ENCODE results near the gene NOP53.

- TF ChIP-seq POLR2A (IDR thresholded peaks at IDR 0.05; ENCODE audit: low read depth, low read length), result no peak
- TF ChIP-seq CTCF (conservative IDR thresholded peaks at IDR 0.05; ENCODE audit: low read depth, low read length), result no peak
- no peak for TF ChIP-seq RAD21 (IDR thresholded peaks at IDR 0.05; ENCODE audit: low read length)
- no peak for TF ChIP-seq CEBPB (IDR thresholded peaks at IDR 0.05; ENCODE audit: low read depth, low read length)
- no peak for TF ChIP-seq MAFK (IDR thresholded peaks at IDR 0.05; ENCODE audit: low read depth, low read length)
- TF ChIP-seq BHLHE40 (IDR thresholded peaks at IDR 0.05; ENCODE audit: low read depth, low read length), result no peak
- no peak for TF ChIP-seq CHD1 (IDR thresholded peaks at IDR 0.05; ENCODE audit: low read depth, low read length)
- TF ChIP-seq MXI1 (IDR thresholded peaks at IDR 0.05; ENCODE audit: borderline replicate concordance, low read depth, low read length), result no peak
- no peak for TF ChIP-seq SMC3 (IDR thresholded peaks at IDR 0.05; ENCODE audit: low read depth, low read length)
- no peak for TF ChIP-seq RFX5 (IDR thresholded peaks at IDR 0.05; ENCODE audit: low read depth, low read length)
Observed at GRCh38 chr19:47711652-47712242, 33.6 kb upstream of the NOP53 start.

Data from IMR-90 (cell line).